Vagina (tissue), 2 donors: ENCODE measurements around the gene KIN.
"Not testable (repeated sequence)": the region's sequence is repeated elsewhere in the genome, so short reads cannot be mapped to it uniquely, and the experiment has no call there.

Experiments used
- CTCF ChIP-seq, 3 experiments: fragments of 450-650 bp in 2 of 3; fragments of 200-600 bp in 1 of 3; sonication (generic) in 1 of 3; IDR thresholded peaks; one replicate each; pipeline ENCODE4 v1.5.1; 2017 to 2019; ENCODE audit warnings: antibody characterized with exemption in 3 of 3, mild to moderate bottlenecking in 2 of 3, moderate library complexity in 2 of 3
- POLR2A ChIP-seq, 2 donors: fragments of 450-650 bp; IDR thresholded peaks; one replicate each; pipeline ENCODE4 v1.6.1; 2017; ENCODE audit warnings: antibody characterized with exemption in 2 of 2, mild to moderate bottlenecking in 2 of 2, moderate library complexity in 2 of 2
- POLR2AphosphoS5 ChIP-seq, 2 donors: sonication (generic); formaldehyde crosslinking; IDR thresholded peaks; one replicate each; pipeline ENCODE4 v1.9.0; 2017; ENCODE audit warnings: antibody characterized with exemption in 2 of 2, mild to moderate bottlenecking in 2 of 2, low read depth in 1 of 2; ENCODE audit not compliant: insufficient read depth in 1 of 2

GRCh38 chr10:7811743-7812142 is 23.9 kb upstream of the KIN start:
- not testable (repeated sequence) for TF ChIP-seq CTCF (IDR thresholded peaks at IDR 0.05); POLR2A (IDR thresholded peaks at IDR 0.05); POLR2AphosphoS5 (IDR thresholded peaks at IDR 0.05; ENCODE audit: insufficient read depth in 1 of 2, low read depth in 1 of 2)
